NAMALWA (cell line): ENCODE measurements around the gene STXBP1.
A peak's percentile ranks its signal among the peaks of the same experiment; 100 is the strongest.
"Not testable (repeated sequence)": the region's sequence is repeated elsewhere in the genome, so short reads cannot be mapped to it uniquely, and the experiment has no call there.

Experiments
- DNase-seq: peaks from one replicate; pipeline ENCODE4 v3.0.0-alpha.2; 2015; ENCODE audit warnings: low spot score

Gene STXBP1

DNA sequence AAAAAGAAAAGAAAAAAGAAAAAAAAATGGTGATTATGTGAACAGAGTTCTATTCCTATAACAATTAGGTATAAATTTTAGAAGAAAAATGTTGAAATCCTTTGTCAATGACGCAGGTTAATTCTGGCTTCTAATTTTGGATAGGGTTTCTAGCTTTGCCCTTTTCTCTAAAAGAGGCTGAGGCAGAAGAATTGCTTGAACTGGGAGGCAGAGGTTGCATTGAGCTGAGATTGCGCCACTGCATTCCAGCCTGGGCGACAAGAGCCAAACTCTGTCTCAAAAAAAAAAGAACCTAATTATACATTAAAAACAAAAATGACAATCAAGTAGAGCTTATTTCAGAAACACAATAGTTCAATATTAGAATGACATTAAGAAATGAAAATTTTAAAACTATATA, 2.9 kb downstream of the STXBP1 start:
- no peak for DNase-seq

DNA sequence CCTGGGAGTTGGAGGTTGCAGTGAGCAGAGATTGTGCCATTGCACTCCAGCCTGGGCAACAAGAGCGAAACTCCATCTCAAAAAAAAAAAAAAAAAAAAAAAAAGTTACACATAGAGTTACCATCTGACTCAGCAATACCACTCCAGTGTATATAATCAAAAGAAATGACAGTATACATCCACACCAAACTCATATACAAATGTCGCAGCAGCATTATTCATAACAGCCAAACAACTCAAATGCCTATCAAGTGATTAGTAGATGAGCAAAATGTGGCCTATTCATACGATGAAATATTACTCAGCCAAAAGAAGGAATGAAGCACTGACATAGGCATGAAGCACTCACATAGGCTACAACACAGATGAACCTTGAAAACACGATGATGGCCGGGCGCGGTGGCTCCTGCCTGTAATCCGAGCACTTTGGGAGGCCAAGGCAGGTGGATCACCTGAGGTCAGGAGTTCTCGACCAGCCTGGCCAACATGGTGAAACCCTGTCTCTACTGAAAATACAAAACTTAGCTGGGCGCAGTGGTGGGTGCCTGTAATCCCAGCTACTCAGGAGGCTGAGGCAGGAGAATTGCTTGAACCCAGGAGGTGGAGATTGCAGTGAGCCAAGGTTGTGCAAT, 9.4 kb downstream of the STXBP1 start:
- DNase-seq = not testable (repeated sequence)

- DNase-seq = no peak
Observed at GRCh38 chr9:127626752-127627493, 14.8 kb downstream of the STXBP1 start.

GRCh38 chr9:127627494-127627855, 15.4 kb downstream of the STXBP1 start:
- DNase-seq = no peak

DNA sequence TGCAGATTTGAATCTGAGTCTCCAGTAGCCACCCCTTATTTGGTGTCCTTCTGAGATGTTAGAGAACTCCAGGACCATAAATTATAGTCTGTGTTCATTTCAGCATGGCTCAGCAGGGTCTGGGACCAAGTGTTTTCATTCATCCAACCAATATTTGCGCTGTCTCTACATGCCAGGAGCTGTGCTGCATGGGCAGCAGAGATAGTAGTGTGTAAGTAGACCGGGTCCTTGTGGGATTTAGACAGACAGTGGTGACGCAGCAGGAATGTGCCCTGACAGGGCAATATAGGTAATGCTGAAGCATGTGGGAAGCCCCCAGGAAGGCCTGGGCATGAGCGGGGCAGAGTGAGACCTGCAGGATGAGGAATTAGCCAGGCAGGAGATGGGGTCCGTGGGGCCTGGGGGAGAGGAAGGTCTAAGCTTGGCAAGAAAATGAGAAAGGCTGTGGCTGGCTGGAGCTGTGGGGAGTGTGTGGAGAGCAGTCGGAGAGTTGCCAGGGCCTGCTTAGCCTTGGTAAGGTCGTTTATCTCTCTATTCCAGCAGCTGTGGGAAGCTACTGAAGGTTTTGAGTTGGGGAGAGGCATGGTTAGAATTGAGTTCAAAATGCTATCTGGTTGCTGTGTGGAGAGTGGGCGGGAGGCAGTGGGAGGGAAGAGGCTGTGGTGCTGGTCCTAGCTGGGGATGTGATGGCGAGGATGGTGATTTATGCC, 16.8 kb downstream of the STXBP1 start:
- DNase-seq = no peak

- no peak for DNase-seq
Observed at GRCh38 chr9:127629468-127630081, 17.5 kb downstream of the STXBP1 start.

DNA sequence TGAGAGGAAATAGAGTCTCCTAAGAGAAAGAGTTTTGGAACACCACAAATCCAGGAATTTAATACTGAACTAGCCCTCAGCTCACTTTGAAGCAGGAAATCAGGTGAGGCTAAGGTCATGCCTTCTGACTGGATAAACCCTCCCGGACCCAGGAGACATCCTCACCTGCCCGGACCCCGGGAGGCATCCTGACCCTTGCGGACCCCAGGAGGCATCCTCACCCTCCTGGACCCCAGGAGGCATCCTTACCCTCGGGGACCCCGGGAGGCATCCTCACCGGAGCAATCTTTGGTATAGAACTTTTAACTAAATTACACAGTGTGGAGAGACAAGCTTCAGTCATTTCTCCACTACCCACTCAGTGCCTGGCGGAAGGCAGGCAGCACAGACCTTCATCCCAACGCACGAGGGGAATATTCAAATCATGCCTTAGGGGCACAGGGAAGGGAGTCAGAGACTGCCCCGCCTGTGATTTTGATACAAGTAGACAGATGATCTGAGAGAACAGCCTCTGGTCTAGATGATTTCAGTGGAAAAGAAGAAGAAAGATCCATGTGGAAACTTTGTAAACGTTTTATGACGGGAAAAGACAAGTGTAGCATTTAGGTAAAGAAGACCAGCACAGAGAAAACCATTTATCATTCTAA, 21.3 kb downstream of the STXBP1 start:
- no peak for DNase-seq

GRCh38 chr9:127634021-127634420, 21.9 kb downstream of the STXBP1 start:
- no peak for DNase-seq

- DNase-seq = peak; percentile 28
Observed at GRCh38 chr9:127634698-127635097, 22.6 kb downstream of the STXBP1 start.

GRCh38 chr9:127635201-127635735, 23.2 kb downstream of the STXBP1 start:
- DNase-seq = no peak

DNA sequence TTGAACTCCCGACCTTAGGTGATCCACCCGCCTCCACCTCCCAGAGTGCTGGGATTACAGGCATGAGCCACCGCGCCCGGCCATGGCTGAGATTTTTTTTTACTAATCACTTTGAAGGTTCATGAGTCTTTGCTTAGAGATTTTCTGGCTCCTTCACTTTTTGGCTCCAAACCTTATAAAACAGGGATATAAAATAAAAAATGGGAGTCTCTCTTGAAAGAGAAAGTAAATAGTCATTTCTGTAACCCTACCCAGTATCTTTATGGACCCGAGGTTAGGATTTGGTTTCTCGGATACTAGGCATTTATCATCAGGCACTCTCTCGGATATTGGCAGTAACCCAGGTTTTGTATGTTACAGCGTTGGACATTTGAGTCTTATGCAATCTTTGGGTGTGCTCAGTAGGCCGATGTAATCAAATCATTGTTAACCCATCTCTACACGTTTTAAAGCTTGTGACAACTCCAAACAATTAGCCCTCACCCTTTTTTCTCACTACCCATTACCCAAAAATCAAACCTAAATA, 25.3 kb downstream of the STXBP1 start:
- DNase-seq = no peak

DNA sequence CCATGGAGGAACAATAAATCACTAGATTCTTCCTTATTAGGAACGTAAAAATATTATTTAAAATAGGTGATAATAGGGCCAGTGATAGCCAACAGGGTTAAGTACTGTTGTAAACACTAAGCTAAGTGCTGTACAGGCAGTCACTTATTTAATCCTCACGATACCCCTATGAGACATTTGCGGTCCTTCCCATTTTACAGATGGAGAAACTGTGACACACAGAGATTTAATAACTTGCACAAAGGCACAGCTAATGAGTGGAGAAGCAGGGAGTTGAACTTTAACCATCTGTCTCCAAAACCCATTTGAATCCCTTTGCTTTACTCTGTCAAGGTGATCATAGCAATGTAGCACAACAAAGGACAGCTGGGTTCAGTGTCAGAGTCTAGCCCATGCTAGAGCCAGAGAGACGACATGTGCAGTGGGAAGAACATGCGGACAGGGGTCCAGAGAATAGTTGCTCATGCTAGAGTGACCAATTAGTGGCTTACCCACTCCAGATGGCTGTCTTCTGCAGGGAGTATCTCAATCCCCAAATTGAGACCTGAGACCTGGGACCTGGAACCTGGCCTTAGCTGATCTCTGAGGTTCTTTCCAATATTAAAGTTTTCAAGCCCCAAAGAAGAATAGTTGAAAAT, 28.9 kb downstream of the STXBP1 start:
- DNase-seq = no peak

DNA sequence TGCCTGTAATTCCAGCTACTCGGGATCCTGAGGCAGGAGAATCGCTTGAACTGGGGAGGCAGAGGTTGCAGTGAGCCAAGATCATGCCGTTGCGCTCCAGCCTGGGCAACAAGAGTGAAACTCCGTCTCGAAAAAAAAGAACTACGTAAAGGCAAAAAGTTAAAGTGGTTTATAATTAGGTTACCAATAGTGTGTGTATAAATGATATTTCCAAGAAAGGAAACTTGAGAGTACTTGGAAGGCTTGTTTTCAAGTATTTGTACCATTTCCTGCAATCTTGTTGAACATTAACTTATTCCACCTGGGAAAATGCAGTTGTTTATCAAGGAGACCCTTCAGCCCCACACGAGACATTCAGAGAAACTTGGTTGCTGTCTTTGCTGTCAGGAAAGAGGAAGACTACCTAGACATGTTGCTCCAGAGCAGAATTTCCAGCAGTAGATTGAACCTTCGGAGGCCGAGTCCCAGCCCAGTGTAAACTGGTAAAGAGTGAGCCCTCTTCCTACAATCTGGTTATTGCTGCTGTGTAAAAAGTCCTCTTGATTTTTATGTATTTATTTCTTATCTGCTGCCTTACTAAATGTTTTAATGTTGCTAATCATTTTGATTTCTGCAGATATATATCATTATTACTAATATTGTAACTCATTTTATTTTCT, 30.1 kb downstream of the STXBP1 start:
- DNase-seq = no peak

DNA sequence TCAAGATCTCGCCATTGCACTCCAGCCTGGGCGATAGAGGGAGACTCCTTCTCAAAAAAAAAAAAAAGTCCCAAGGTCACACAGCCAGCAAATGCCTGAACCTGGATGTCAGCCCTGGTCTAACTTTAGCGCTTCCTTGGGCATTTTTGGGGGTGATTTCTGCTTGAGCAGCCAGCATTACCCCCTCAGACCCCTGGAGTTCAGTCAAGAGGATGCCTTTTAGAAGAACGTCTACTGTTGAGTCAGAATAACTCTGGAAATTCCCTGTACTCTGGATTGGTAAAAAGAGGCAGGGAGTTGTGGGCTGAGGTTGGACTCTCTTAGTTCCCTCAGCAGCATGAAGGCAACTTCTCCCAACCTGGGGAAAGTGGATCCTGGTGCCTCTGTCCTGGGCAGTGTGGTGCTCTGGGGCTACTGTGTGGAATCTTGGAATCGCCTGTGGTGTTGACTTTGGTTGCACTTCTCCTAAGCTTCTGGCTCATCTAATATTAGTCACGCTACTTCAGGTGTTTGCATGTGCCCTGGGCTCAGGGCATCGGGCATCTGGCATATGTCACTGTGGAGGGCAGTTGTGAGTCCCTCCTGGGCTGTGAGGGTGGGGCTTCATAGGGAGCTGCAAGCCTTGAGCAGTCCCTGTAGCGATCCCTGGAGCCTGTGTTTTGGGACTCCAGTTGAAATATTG, 32.2 kb downstream of the STXBP1 start:
- no peak for DNase-seq

DNA sequence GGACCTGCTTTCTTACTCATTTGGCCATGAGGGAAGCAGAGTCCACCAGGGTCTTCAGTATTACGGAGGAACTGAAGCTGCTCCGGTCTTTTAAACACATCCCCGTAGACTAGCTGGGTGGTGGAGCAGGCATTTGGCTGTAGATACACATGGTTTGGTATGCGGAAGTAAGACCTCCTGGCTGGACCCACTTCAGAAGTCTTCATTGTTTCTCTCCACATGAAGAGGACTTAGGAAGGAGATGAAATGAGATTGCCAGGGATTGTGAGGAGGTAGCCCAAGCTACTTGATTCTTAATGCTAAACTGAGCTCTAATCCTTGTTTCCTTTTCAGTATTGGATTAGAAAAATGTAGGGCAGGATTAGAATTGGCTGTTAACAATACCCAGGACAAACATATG, 32.9 kb downstream of the STXBP1 start:
- DNase-seq = no peak

- no peak for DNase-seq
Observed at GRCh38 chr9:127647451-127647850, 35.4 kb downstream of the STXBP1 start.

GRCh38 chr9:127650518-127650917, 38.4 kb downstream of the STXBP1 start:
- no peak for DNase-seq

DNA sequence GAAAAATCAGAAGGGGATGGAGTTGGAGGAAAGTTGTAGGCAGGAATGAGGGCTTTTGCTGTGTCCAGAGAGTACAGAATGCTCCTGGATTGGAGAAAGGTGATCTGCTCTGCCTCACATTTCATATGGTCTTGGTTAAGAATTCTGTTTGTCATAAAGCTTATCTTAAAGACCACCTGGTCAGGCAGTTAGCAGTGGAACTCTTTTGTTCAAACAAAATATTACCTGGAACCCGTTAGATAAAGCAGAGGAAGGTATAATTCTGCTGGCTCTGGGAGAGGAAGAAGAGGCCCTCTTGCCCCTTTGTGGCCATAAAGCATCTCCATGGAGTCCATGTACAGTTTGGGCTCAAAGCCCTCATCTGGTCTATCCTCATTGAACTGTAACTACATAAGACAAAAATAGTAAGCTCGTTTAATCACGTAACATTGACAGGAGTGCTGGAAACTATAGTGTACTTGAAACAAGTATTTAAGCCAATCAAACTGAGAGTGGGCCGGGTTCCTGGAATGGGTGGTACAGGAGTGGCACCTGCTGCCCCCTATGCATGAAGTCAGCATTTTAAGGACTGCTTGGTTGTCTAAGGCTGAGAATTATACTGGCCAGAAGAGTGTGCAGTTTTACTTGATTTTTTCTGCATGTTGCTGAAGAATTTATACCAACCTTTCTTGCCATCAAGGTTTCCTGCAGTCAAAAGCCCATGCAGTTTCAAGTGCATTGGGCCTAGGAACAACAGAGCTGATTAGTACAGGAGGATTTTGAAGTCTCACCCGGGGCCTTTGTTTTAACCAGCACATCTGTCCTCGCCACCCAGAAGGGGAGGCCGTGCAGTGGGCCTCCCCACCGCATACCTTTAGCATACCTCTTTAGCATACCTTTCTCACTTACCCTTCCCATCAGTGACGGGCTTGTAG, 39.9 kb downstream of the STXBP1 start:
- no peak for DNase-seq

- DNase-seq = no peak
Observed at GRCh38 chr9:127652733-127653132, 40.7 kb downstream of the STXBP1 start.
